AG04449 (cell line): ENCODE results near the gene LRRFIP1.

Experiments used
- CTCF ChIA-PET: fragments of 350-600 bp; formaldehyde crosslinking; extraction: SDS; loops from one replicate; lab custom pipeline; 2021; ENCODE audit warnings: antibody characterized with exemption; lab: Yijun Ruan, JAX
- POLR2A ChIA-PET: fragments of 400-600, 350-600 bp; formaldehyde crosslinking; extraction: SDS; loops from one replicate; lab custom pipeline; 2020; ENCODE audit warnings: antibody characterized with exemption, inconsistent platforms; lab: Yijun Ruan, JAX
- DNase-seq: peaks from one replicate; pipeline ENCODE4 v3.0.0-alpha.2; 2010; ENCODE audit warnings: low read depth, low spot score
- H3K4me3 ChIP-seq: 2 replicates; pipeline ENCODE4 v1.5.1; 2011; ENCODE audit warnings: low read depth, mild to moderate bottlenecking, control low read depth, low read length
- CTCF ChIP-seq: IDR thresholded peaks from one replicate; pipeline ENCODE4 v1.5.1; 2011; ENCODE audit warnings: mild to moderate bottlenecking, moderate library complexity, low read length, control low read depth, inconsistent platforms; ENCODE audit not compliant: insufficient read depth; ENCODE audit errors: missing control alignments

Gene LRRFIP1

GRCh38 chr2:237691908-237692600, 64.7 kb downstream of the LRRFIP1 start:
- no peak for DNase-seq
- CTCF ChIA-PET: interaction anchor here (1.0 to 8.3 kb wide), 9 partner anchors 8 to 571 kb away, joined by 3 to 87 read pairs (median 4); no protein-coding TSS in a partner anchor
- TF ChIP-seq CTCF: no peak
- POLR2A ChIA-PET: interaction anchor here (0.6 to 1.3 kb wide), 3 partner anchors 22 to 36 kb away, joined by 3 to 5 read pairs (median 5); no protein-coding TSS in a partner anchor
- peak overlapping the region; percentile 78 for H3K4me3 ChIP-seq

- no peak for DNase-seq
- no peak for TF ChIP-seq CTCF
- ChIA-PET POLR2A (interaction anchor here (0.6 to 1.3 kb wide), 5 partner anchors 23 to 165 kb away, joined by 3 to 5 read pairs (median 4); no protein-coding TSS in a partner anchor), CTCF (interaction anchor here (0.8 to 8.3 kb wide), 11 partner anchors 8 to 570 kb away, joined by 3 to 87 read pairs (median 4); no protein-coding TSS in a partner anchor)
- H3K4me3 ChIP-seq: peak overlapping the region; percentile 78
Measured at GRCh38 chr2:237692601-237693290, 65.4 kb downstream of the LRRFIP1 start.

GRCh38 chr2:237693291-237693994, 66.1 kb downstream of the LRRFIP1 start:
- H3K4me3 ChIP-seq: peak overlapping the region; percentile 78
- ChIA-PET CTCF (interaction anchor here (0.8 to 8.3 kb wide), 11 partner anchors 8 to 570 kb away, joined by 3 to 87 read pairs (median 4); no protein-coding TSS in a partner anchor), POLR2A (interaction anchor here (0.6 to 1.3 kb wide), 4 partner anchors 24 to 164 kb away, joined by 3 to 5 read pairs (median 4); no protein-coding TSS in a partner anchor)
- no peak for DNase-seq
- no peak for TF ChIP-seq CTCF

GRCh38 chr2:237694415-237695194, 67.2 kb downstream of the LRRFIP1 start:
- ChIA-PET POLR2A (no interaction called here), CTCF (interaction anchor here (1.0 to 8.3 kb wide), 5 partner anchors 9 to 529 kb away, joined by 4 to 87 read pairs (median 4); no protein-coding TSS in a partner anchor)
- H3K4me3 ChIP-seq: peak overlapping the region; percentile 78
- DNase-seq: no peak
- no peak for TF ChIP-seq CTCF

GRCh38 chr2:237695201-237695780, 67.9 kb downstream of the LRRFIP1 start:
- no peak overlapping the region; the same call in 1 of the 2 replicates for H3K4me3 ChIP-seq
- CTCF ChIA-PET: interaction anchor here (1.0 to 1.3 kb wide), 2 partner anchors 10 to 530 kb away, joined by 4 read pairs; no protein-coding TSS in a partner anchor
- POLR2A ChIA-PET: interaction anchor here (0.6 kb wide), 1 partner anchor 540 kb away, joined by 3 read pairs; no protein-coding TSS in a partner anchor
- TF ChIP-seq CTCF: no peak
- DNase-seq: peak; percentile 95
